GM18873 (cell line): Measurements from ENCODE around the gene RTN3.

Experiments used
- ATAC-seq: cut with Tn5 transposase; IDR thresholded peaks from one replicate; pipeline ENCODE4 v1.9.1; 2021; ENCODE audit warnings: mild to moderate bottlenecking, moderate library complexity, moderate number of reproducible peaks; ENCODE audit not compliant: unreplicated experiment, low FRiP score

RTN3 gene

DNA sequence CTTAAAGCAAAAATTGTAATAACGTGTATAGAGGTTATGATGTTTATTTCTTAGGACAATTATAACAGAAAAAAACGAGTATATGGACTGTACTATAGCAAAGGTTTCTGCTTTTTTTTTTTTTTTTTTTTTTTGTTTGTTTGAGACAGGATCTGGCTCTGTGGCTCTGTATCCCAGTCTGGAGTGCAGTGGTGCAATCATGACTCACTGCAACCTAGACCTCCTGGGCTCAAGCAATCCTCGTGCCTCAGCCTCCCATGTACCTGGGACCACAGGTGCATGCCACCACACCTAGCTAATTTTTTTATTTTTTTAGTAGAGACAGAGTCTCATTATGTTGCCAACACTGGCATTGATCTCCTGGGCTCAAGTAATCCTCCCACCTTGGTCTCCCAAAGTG is 48.0 kb downstream of the RTN3 start:
- ATAC-seq: no peak

DNA sequence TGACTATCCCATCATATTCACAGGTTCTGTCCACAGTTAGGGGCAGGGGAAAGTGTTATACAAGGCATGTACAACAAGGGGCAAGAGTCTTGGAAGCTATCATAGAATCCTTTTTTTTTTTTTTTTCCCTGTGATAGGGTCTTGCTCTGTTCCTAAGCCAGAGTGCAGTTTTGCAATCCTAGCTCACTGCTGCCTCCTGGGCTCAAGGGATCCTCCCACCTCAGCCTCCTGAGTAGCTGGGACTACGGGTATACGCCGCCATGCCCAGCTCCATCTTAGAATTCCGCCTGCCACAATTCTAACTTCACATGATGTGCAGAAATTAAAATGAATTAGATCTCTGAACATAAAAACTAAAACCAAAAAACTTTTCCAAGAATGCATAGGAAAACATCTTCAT is 55.6 kb downstream of the RTN3 start:
- no peak for ATAC-seq

DNA sequence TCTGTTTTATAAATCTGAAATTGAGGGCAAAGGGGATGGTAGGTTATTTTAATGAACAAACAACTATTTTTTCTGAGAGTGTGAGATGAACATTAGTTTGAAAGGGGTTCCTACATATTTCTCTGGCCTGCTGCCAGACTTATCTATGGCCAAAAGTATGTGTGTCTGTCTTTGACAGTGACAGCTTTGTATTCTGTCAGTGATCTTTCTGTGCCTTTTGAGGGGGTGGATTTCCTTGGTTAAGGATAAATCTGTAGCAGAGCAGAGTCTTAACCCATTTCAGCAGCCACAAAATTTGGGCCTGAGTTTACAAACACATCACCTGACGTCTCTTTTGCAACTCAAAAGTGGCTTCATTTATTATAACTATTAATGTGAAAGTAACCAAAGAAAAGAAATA is 56.4 kb downstream of the RTN3 start:
- no peak for ATAC-seq

DNA sequence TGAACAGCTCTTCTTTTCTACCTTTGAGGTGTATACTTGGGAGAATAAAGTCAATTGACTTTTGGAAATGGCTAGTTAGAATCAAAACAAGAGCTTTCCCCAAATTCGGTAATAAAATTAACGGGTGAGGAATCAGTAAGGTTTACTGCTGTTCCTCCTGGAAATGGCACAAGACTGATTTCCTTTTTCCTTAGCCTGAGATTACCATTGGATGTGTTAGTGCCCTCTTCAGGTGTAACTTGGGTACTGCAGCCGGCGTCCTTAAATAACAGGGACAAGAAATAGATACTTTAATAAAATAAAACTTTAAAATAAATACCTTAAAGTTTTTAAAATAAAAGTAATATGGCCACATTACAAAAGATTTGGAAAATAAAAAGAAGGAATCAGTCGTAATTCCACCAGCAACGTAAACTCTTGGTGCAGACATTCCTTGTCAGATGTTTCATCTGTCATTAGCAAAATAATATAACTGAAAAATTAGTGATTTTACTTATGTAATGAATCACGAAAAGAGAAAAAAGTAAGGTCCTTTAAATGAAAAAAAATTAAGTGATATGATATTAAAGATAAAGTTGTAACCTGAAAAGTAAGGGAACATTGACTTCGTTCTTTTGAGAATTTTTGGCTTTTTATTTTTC is 57.5 kb downstream of the RTN3 start:
- no peak for ATAC-seq

DNA sequence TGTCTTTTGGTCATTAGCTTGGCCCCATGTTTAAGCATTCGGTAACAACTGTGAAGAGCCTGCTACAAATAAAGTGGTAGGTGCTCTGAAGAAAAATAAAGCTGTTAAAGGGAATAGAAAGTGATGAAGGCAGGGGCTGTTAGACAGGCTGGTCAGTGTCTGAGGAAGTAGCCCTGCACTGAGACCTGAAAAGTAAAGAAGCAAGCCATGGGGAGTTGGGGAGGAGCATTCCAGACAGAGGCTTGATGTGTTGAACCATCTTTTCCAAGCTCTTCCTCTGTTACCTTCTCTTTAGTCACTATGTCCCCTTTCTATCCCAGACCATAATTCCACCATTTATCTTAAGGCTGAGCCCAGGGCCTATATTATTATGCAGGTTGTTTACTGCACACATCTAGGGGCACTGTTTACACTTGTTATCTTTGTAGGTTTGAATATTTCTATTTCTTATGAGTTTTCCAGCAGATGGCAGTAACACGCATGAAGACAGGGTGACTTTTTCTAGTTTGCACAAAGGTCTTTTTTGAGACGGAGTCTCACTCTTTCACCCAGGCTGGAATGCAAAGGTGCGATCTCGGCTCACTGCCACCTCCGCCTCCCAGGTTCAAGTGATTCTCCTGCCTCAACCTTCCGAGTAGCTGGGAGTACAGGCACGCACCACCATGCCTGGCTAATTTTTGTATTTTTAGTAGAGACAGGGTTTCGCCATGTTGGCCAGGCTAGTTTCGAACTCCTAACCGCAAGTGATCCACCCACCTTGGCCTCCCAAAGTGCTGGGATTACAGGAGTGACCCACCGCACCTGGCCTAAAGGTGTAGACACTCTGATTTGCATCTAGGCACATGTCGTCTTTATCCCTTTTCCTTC is 64.2 kb downstream of the RTN3 start:
- no peak for ATAC-seq

DNA sequence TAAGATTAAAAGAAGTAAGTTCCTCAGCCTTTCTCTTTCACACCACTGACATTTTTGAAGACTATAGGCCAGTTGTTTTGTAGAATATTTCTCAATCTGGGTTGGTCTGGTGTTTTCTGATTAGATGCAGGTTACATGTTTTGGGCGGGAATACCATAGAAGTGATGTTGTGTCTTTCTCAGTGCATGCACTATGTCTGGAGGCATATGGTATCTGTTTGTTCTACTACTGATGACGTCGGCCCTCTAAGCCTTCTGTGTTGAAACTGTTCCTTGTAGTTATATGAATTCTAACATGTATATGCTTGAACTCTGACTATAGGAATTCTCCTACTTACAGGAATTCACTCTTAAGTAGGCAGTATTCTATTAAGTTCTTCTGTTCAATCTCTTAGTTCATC is 65.7 kb downstream of the RTN3 start:
- no peak for ATAC-seq

DNA sequence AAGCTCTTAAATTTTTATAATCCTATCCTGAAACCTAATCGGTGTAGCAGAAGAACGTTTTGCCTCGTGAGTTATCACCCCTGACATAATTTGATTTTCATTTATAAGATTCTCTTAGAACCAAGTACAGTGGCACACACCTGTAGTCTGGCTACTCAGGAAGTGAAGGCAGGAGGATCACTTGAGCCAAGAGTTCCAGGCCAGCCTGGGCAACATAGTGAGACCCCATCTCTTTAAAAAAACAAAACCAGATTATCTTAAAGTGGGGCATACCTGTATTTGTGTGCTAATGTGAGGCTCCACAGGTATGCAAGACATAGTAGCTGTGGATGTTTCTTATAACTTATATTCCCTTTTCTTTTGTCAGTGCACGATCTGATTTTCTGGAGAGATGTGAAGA is 68.3 kb downstream of the RTN3 start:
- ATAC-seq: no peak

DNA sequence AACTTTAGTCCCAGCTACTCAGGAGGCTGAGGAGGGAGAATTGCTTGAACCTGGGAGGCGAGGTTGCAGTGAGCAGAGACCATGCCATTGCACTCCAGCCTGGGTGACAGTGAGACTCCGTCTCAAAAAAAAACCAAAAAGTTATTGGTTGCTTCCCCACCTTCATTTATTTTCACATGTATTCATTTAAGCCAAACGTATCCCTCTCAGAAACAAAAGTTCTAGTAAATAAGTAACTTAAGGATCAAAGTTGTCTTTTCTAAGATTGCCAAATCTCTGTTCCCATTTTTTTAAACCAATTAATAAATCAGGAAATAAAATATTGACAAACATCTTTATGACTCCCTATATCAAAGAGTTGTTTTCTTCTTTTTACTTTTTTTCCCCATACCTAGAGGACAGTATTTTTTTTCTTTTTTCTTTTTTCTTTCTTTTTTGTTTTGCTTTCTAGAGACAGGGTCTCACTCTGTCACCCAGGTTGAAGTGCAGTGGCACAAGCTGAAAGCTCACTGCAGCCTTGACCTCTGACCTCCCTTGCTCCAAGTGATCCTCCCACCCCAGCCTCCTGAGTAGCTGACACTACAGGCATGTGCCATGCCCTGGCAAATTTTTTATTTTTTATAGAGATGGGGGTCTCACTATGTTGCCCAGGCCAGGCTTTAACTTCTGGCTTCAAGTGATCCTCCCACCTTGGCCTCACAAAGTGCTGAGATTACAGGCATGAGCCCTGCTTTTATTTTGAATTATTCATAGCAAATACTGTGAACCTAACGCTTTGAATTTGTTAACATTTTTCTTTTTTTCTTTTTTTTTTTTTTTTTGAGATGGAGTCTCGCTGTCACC is 75.8 kb downstream of the RTN3 start:
- ATAC-seq: no peak

DNA sequence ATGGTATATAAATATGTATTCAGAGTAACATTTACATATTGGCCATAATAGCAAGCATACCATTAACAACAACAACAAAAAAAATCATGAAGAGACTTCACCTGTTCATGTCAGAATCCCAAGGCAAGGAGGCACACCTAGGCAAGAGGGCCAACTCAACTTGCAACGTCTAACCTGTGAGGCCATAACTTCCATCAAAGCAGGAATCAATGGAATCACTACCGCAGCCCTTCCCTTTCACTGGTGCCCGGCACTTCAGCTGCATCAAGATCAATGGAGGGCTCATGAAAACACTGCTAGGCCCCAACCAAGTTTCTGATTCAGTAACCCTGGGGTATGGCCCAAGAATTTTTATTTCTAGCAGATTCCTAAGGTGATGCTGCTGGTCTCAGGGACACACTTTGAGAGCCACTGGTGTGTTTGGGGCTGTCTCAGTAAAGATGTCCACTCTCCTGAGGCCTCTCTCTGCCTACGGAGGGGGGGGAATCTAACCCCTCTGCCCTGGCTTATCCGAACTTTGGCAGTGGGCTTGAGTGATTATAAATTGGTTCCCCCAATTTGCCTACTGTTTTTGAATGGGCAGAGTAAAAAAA is 79.3 kb downstream of the RTN3 start:
- no peak for ATAC-seq

DNA sequence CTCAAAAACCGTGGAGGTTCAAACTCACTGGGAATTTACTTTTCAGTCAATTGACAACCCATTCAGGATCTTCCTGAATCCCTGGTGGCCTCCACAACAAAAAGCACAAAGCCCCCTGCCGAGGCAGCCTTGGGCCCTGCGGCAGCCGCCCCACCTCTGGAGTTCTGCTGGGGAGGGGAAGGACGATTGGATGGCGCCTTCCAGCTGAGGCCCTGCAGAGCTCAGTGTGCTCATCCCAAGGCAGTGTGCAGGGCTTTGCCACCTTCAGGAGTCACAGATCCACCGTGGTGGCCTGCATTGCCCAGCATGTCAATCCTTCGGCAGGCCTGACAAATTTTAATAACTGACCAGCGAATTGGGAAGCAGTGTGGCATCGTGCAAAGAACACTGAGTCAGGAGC is 79.9 kb downstream of the RTN3 start:
- ATAC-seq: no peak

DNA sequence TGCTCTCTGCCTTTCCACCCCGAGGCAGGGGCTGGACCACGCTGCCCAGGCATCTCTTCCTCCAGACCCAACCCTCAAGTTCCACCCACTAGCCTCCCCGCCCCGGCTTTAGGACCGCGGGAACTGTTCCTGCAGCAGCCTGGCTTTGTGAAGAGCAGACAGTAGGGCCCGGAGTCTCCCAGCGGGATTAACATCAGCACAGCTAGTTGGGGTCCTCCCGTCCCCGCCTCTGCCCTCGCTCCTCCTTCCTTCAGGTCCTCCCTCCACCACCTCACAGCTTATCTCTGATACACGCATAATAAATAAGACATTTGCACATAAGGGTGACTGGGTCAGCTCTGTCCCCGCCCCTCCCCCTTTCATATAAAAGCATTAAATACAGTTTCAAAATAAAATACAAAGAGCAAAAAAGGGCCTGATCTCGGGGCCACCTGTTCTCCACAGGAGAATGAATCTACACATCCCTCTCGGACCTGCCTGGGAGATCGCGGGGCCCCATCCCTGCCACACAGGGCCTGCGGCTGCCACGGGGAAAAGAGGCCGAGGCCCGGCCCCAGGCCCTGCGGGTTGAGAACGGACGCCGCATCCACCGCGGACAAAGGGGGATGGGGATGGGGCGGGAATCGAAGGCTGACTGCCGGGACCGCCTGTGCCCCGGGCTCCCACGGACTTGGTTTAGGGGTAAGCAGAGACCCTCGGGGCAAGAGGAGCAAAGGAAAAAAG is 80.8 kb downstream of the RTN3 start:
- no peak for ATAC-seq

DNA sequence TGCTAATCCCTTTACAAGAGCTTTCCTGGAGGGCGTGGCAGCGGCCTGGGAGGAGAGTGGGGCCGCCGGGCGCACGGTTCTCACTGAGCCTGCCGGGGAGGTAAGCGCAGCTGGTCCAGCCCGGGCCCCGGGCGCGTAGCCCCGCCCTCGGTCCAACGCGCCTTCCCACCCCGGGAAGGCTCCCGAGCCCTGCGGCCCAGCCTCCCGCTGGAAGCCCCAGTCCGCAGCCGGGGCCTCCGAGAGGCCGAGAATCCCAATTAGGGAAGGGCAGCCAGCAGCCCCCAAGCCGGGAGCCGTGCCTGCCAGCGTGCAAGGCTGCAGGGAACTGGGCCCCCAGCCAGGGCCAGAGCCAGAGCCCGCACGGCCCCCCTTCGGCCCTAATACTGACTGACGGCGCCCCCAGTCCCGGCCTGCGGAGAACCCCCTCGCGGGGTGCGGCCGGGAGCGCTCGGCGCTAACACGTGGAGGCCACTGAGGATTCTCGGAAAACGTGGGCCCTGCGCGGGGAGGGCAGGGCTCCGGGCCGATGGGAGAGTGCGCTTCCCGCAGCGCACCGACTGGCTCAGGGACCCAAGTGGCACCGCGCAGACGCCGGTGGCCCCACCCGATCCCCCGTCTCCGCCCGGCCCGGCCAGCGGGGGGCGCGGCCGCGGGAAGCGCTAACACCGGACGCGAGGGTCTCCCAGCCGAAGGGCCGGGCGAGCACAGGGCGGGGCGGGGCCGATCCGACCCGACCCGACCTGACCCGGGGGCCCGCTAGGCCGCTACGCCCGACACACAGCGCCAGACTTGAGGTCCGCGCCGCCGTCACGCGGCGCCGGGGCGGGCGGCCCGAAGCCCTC is 81.6 kb downstream of the RTN3 start:
- ATAC-seq: no peak

DNA sequence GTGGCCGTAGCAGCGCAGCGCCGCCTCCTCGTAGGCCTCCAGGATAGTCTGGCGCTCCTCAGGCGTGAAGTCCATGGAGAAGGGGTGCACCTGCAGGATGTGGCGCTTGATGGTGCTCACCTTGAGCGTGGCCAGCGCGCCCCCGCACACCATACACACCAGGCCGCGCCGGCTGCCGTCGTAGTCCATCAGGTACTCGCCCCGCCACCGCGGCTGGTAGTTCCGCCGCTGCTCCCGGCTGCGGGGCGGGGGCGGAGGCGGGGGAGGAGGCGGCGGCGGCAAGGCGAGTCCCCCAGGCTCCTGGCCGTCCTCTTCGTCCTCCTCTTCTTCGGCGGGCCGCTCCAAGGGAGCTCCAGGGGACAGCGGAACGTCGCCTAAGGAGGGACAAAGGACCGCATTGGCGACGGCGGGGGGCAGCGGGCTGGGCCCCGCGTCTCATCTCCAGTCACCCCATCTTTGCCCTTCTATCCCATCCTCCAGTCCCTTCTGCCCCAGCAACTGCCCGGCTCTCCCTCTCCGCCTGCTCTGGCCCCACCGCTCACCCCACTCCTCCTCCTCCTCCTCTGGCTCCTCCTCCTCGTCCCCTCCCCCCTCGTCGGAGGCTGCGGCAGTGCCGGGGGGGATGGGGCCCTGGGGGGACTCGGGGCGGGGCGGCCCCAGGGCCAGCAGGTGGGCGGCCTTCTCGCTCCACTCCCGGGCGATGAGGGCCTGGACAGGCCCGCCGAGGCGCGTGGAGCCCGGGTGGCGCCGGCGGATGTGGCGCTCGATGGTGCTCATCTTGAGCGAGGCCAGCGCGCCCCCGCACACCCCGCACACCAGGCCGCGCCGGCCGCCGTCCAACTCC is 82.4 kb downstream of the RTN3 start:
- no peak for ATAC-seq

DNA sequence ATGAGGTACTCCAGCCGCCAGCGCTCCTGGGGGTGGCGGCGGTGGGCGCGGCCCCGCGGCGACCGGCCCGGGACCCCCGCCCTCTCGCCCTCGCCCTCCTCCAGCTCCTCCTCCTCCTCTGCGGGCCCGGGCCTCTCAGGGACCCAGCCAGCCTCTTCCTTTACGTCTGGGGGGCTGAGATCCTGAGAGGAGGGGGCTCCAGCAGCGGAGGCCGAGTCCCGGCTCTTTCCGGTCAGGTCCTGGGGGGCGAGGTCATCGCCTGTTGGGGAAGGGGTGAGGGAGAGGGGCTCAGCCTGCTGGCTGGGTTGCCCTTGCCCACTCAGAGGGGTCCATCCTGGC is 83.0 kb downstream of the RTN3 start:
- ATAC-seq: no peak

DNA sequence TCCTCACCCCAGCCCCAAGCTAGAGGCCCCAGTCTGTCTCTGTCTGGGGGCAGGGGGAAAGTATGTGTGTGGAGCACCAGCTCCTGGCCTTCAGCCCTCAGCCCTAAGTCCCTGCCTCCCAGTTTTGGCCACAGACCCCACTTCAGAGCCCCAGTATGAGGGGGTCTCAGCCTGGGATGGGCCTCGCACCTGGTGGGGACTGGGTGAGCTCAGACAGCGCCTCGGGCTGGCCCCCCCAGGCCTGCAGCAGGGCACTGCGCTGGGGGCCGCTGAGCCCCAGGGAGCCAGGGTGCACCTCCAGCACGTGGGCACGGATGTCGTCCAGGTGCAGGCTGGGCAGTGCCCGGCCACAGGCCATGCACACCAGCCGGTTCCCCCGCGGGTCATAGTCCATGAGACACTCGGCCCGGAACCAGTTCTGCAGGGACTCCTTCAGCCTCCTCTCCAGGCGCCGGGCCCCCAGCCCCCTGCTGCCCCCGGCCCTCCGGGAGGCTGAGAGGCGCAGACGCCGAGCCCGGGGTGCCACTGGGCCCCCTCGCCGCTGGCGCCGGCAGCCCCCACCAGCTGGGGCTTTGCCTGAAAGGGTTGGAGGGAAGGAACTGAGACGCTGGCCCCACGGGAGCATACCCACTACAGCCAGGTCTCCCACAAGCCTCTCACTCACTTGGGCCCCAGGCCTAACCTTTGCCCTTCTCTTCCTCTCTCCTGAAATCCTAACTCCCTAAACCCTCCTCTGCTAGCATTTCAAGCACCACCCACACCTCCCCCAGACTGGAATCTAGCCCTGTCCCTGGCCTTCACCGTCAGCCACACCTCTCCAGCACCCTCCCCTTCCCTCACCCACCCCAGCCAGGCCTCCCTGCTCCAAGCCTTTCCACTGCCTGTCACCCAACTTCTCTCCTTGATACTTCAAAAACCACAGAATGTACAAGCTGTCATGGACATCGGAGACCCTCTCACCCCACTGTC is 83.7 kb downstream of the RTN3 start:
- no peak for ATAC-seq

DNA sequence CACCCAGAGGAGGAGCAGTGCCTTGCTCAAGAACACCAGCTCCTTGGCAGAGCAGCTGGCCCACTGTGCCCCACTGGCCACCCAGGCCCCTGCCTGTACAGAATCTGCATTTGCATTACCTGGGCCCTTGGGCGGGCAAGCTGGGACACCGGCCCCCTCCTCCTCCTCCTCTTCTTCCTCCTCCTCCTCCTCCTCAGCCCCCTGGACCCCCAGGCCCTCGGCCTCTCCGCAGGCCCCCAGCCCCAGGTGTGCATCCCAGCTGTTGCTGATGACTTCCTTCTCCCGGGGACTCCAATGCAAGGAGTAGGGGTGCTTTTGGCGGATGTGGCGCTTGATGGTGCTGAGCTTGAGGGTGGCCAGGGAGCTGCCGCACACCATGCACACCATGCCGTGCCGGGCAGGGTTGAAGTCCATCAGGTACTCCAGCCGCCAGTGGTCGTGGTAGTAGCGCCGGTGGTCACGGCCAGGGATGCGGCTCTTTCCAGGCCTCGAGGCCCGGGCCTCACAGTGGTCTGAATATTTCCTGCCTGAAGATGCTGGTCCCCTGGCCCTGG is 84.5 kb downstream of the RTN3 start:
- no peak for ATAC-seq

DNA sequence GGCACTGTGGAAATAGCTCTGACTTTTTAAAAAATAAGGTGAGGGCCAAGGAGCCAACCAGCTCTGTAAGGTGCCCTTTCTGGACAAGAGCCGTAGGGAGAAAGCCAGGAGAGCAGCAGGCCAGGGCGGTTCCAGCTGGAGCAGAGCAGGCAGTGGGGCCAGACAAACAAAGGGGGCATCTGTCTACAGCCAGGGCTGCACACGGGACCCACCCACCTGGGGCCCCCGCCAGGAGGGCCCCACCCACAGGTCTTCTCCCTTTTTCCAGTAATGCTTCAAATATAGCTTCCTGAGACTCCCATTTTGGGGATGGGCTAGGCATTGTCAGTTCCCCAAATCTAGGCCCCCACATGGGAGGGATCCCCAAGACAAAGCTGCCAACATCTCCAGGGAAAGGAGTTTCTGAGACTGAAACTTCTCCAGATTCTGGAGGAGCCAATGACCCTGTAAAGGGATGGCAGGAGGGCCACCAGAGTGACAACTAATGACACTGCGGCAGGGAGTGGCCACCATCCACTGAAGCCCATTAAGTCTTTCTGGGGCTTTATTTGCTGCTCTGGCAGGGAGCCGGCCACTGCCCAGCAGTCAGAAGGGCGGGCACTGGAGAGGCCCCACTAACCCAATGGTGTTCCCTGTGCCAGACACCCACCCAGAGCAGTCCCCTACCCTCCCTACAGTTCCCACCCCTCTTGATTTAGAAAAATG is 85.4 kb downstream of the RTN3 start:
- no peak for ATAC-seq
